HCT116 (cell line): Measurements from ENCODE around the gene CRACR2A. TPM values are rescaled to one million over a fixed set of nuclear protein-coding genes. Genes with fewer than 3 reads are reported as not detected.

Experiments used
- ATAC-seq: fragments of 200-7000 bp; cut with Tn5 transposase; 2 replicates; pipeline ENCODE4 v1.9.1; 2020; ENCODE audit warnings: mild to moderate bottlenecking, moderate library complexity
- BruUV-seq: library from RNA; stranded (reverse); fragments of 400-500 nt; replicated peaks from 2 replicates; lab custom pipeline; 2021; lab: Mats Ljungman, UMichigan
- CTCF ChIA-PET: fragments of 300-600 bp; sonication (Branson Sonifier 250); formaldehyde crosslinking; loops from one replicate; lab custom pipeline; 2021; ENCODE audit warnings: antibody characterized with exemption; lab: Charles Lee
- POLR2A ChIA-PET: fragments of 300-600, 350-600 bp; sonication (Branson Sonifier 250); formaldehyde crosslinking; loops from one replicate; lab custom pipeline; 2021; ENCODE audit warnings: antibody characterized with exemption; lab: Charles Lee
- RAD21 ChIA-PET, 2 experiments: fragments of 300-600 bp; sonication (Branson Sonifier 250); formaldehyde crosslinking; loops; one replicate each; lab custom pipeline; 2023; ENCODE audit warnings: low total read pairs in 2 of 2; ENCODE audit not compliant: uncharacterized antibody in 2 of 2, unreplicated experiment in 2 of 2, low non-redundant PET in 1 of 2; lab: Charles Lee
- DNase-seq: peaks from one replicate; pipeline ENCODE4 v3.0.0-alpha.2; 2010; ENCODE audit warnings: low read depth, low spot score
- H2AFZ ChIP-seq: fragments of 200-600 bp; shearing (Covaris generic), sonication (generic); 2 replicates; pipeline ENCODE4 v1.6.1; 2017; ENCODE audit warnings: low read depth, mixed run types, mixed read lengths, antibody characterized with exemption, low read length; ENCODE audit not compliant: poor library complexity, severe bottlenecking
- H3K27ac ChIP-seq: 2 replicates; pipeline ENCODE4 v1.5.1; 2012; ENCODE audit warnings: low read depth, low read length
- H3K27me3 ChIP-seq: fragments of 200-600 bp; sonication (generic); 2 replicates; pipeline ENCODE4 v1.6.1; 2016; ENCODE audit warnings: mixed run types, low read length, mixed read lengths; ENCODE audit not compliant: insufficient read depth
- H3K36me3 ChIP-seq, 2 experiments: fragments of 200-500 bp in 1 of 2; fragments of 200-600 bp in 1 of 2; sonication (Bioruptor generic) in 1 of 2; sonication (generic) in 1 of 2; 2 replicates each; pipeline versions ENCODE4 v1.5.1 to v1.6.1; 2014 to 2016; ENCODE audit warnings: low read length in 2 of 2, inconsistent platforms in 1 of 2, mixed read lengths in 1 of 2, mixed run types in 1 of 2; ENCODE audit not compliant: insufficient read depth in 2 of 2, control insufficient read depth in 1 of 2
- H3K4me1 ChIP-seq, 2 experiments: fragments of 200-600 bp in 1 of 2; sonication (generic) in 1 of 2; 2 replicates each; pipeline versions ENCODE4 v1.5.1 to v1.6.1; 2012 to 2017; ENCODE audit warnings: low read length in 2 of 2, inconsistent platforms in 1 of 2, mild to moderate bottlenecking in 1 of 2, mixed read lengths in 1 of 2, mixed run types in 1 of 2, moderate library complexity in 1 of 2; ENCODE audit not compliant: insufficient read depth in 2 of 2, control insufficient read depth in 1 of 2
- H3K4me2 ChIP-seq: fragments of 200-600 bp; sonication (generic); 2 replicates; pipeline ENCODE4 v1.6.1; 2017; ENCODE audit warnings: mixed run types, low read length, mixed read lengths
- H3K4me3 ChIP-seq, 2 experiments: fragments of 200-600 bp in 1 of 2; sonication (generic) in 1 of 2; replicated peaks in 1 of 2; 2 replicates each; pipeline ENCODE4 v1.5.1; 2011 to 2016; ENCODE audit warnings: low read length in 2 of 2, control low read depth in 1 of 2, low read depth in 1 of 2, mild to moderate bottlenecking in 1 of 2, mixed read lengths in 1 of 2, mixed run types in 1 of 2
- H3K79me2 ChIP-seq: fragments of 200-600 bp; sonication (generic); 2 replicates; pipeline ENCODE4 v1.6.1; 2017; ENCODE audit warnings: mild to moderate bottlenecking, mixed run types, low read length, moderate library complexity, mixed read lengths; ENCODE audit not compliant: insufficient read depth
- H3K9ac ChIP-seq: fragments of 200-600 bp; sonication (generic); 2 replicates; pipeline ENCODE4 v1.6.1; 2016; ENCODE audit warnings: low read length, mixed read lengths
- H3K9me2 ChIP-seq: fragments of 200-600 bp; sonication (generic), shearing (Covaris generic); 2 replicates; pipeline ENCODE4 v1.6.1; 2017; ENCODE audit warnings: mixed run types, mild to moderate bottlenecking, moderate library complexity; ENCODE audit not compliant: insufficient read depth
- H3K9me3 ChIP-seq, 2 experiments: fragments of 200-500 bp in 1 of 2; fragments of 200-600 bp in 1 of 2; sonication (Bioruptor generic) in 1 of 2; sonication (generic) in 1 of 2; 2 replicates each; pipeline ENCODE4 v1.6.1; 2014 to 2017; ENCODE audit warnings: low read length in 2 of 2, mixed read lengths in 2 of 2, inconsistent platforms in 1 of 2, low read depth in 1 of 2, mild to moderate bottlenecking in 1 of 2, mixed run types in 1 of 2, moderate library complexity in 1 of 2; ENCODE audit not compliant: control insufficient read depth in 1 of 2, insufficient read depth in 1 of 2
- H4K20me1 ChIP-seq: fragments of 200-600 bp; sonication (generic), shearing (Covaris generic); 2 replicates; pipeline ENCODE4 v1.6.1; 2017; ENCODE audit warnings: mixed run types, mild to moderate bottlenecking, moderate library complexity; ENCODE audit not compliant: insufficient read depth
- ATF3 ChIP-seq: IDR thresholded peaks from 2 replicates; pipeline ENCODE4 v1.6.1; 2012
- CBX3 ChIP-seq: IDR thresholded peaks from 2 replicates; pipeline ENCODE4 v1.6.1; 2012; ENCODE audit warnings: low read depth
- CEBPB ChIP-seq: IDR thresholded peaks from 2 replicates; pipeline ENCODE4 v1.6.1; 2012; ENCODE audit warnings: low read depth
- CTCF ChIP-seq, 3 experiments: fragments of 200-600 bp in 1 of 3; sonication (generic) in 1 of 3; IDR thresholded peaks in 2 of 3; conservative IDR thresholded peaks in 1 of 3; 2 replicates each; pipeline ENCODE4 v1.5.1; 2012 to 2017; ENCODE audit warnings: low read depth in 2 of 3, low read length in 2 of 3, antibody characterized with exemption in 1 of 3, borderline replicate concordance in 1 of 3, control low read depth in 1 of 3, mild to moderate bottlenecking in 1 of 3, mixed read lengths in 1 of 3, mixed run types in 1 of 3, moderate library complexity in 1 of 3; ENCODE audit not compliant: insufficient read depth in 1 of 3
- EGR1 ChIP-seq: IDR thresholded peaks from 2 replicates; pipeline ENCODE4 v1.6.1; 2012; ENCODE audit warnings: low read depth
- ELF1 ChIP-seq: IDR thresholded peaks from 2 replicates; pipeline ENCODE4 v1.6.1; 2012; ENCODE audit warnings: low read depth, borderline replicate concordance
- EZH2 ChIP-seq: fragments of 200-600 bp; sonication (generic); IDR thresholded peaks from 2 replicates; pipeline ENCODE4 v1.6.1; 2017; ENCODE audit warnings: antibody characterized with exemption, mixed run types
- EZH2phosphoT487 ChIP-seq: fragments of 200-600 bp; IDR thresholded peaks from 2 replicates; pipeline ENCODE4 v1.6.1; 2018; ENCODE audit warnings: antibody characterized with exemption, borderline replicate concordance
- FOSL1 ChIP-seq: IDR thresholded peaks from 2 replicates; pipeline ENCODE4 v1.6.1; 2012; ENCODE audit warnings: low read depth
- REST ChIP-seq: IDR thresholded peaks from 2 replicates; pipeline ENCODE4 v1.6.1; 2012; ENCODE audit warnings: low read depth
- SP1 ChIP-seq: IDR thresholded peaks from 2 replicates; pipeline ENCODE4 v1.6.1; 2012; ENCODE audit warnings: low read depth
- TCF7L2 ChIP-seq: IDR thresholded peaks from 2 replicates; pipeline ENCODE4 v1.7.0; 2011; ENCODE audit warnings: borderline replicate concordance, inconsistent platforms; ENCODE audit not compliant: insufficient read depth, insufficient read length; ENCODE audit errors: extremely low read depth
- ZFX ChIP-seq: fragments of 450-650 bp; IDR thresholded peaks from 2 replicates; pipeline ENCODE4 v1.6.1; 2017
- ZNF274 ChIP-seq: fragments of 200-500 bp; sonication (Bioruptor generic); IDR thresholded peaks from 2 replicates; pipeline ENCODE4 v1.6.1; 2014; ENCODE audit warnings: mild to moderate bottlenecking, low read depth, low read length, inconsistent platforms
- intact Hi-C: fragments of 100-400 bp; cut with micrococcal nuclease; formaldehyde crosslinking; loops from 2 replicates; pipeline ENCODE4 v1.10.0; 2022
- total RNA-seq: library from RNA; stranded (reverse); gene quantifications from one replicate; pipeline ENCODE4 v1.2.1, GENCODE V29; 2021; ENCODE audit not compliant: unreplicated experiment
- TF ChIP-seq, protein P1 (sequence below): IDR thresholded peaks from 2 replicates; pipeline ENCODE4 v1.6.1; 2012

CRACR2A gene
- total RNA-seq, 1 experiment from 2014 or later, result 18.4 TPM

- no peak for ATAC-seq
Observed at GRCh38 chr12:3606128-3606527, 146.8 kb downstream of the CRACR2A start.

More at GRCh38 chr12:3606128-3606527, 146.8 kb downstream of the CRACR2A start:
- no peak for DNase-seq
- H4K20me1 ChIP-seq, result no peaks in the 10 kb centered on the region
- no peaks in the 10 kb centered on the region for H3K36me3 ChIP-seq
- H3K9me3 ChIP-seq, result no peaks in the 10 kb centered on the region
- no peak overlapping the region for H3K4me3 ChIP-seq
- TF ChIP-seq CBX3, result no peak
- TF ChIP-seq TCF7L2, result no peak
- no peak for TF ChIP-seq REST
- no peak for TF ChIP-seq EGR1
- TF ChIP-seq ELF1, result no peak
- TF ChIP-seq, protein P1, sequence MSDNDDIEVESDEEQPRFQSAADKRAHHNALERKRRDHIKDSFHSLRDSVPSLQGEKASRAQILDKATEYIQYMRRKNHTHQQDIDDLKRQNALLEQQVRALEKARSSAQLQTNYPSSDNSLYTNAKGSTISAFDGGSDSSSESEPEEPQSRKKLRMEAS, result no peak
- TF ChIP-seq ATF3, result no peak
- TF ChIP-seq ZFX, result no peak
- no peak for TF ChIP-seq ZNF274
- TF ChIP-seq CTCF (IDR thresholded peaks at IDR 0.05 in 2 of 3, conservative IDR thresholded peaks at IDR 0.05 in 1 of 3; ENCODE audit: borderline replicate concordance in 1 of 3, insufficient read depth in 1 of 3, low read depth in 2 of 3, low read length in 2 of 3), result no peak
- TF ChIP-seq CEBPB, result no peak
- TF ChIP-seq EZH2, result no peak
- TF ChIP-seq EZH2phosphoT487, result no peak
- TF ChIP-seq SP1, result no peak
- TF ChIP-seq FOSL1, result no peak
- no peaks in the 10 kb centered on the region; the same call in 1 of the 2 replicates for H3K27me3 ChIP-seq
- H3K9ac ChIP-seq, result no peak overlapping the region
- ChIA-PET RAD21 (no interaction called here), CTCF (interaction anchor here (1.2 kb wide), 1 partner anchor 198 kb away, joined by 3 read pairs; no protein-coding TSS in a partner anchor), POLR2A (no interaction called here)
- no TSS peak for BruUV-seq
- no peaks in the 10 kb centered on the region for H3K79me2 ChIP-seq
- no peak overlapping the region for H3K4me2 ChIP-seq
- H2AFZ ChIP-seq, result no peak overlapping the region
- H3K27ac ChIP-seq, result no peak overlapping the region
- intact Hi-C loops, result no loop called here
- no peaks in the 10 kb centered on the region for H3K4me1 ChIP-seq
- H3K9me2 ChIP-seq, result no peaks in the 10 kb centered on the region
